ENCODE data around the gene RELN. TPM values are rescaled to one million over a fixed set of nuclear protein-coding genes. Genes with fewer than 3 reads are reported as not detected.
"Not testable (repeated sequence)": the region's sequence is repeated elsewhere in the genome, so short reads cannot be mapped to it uniquely, and the experiment has no call there.

The RELN gene
- total RNA-seq, 4 donors from 2014 or later: 2.2 to 8.6 (median 3.5) TPM

GRCh38 chr7:103504505-103505135 lies 484.8 kb downstream of the RELN start:
- Histone ChIP-seq H3K4me3 (no peak overlapping the region), H3K4me1 (no peaks in the 10 kb centered on the region), H3K36me3 (no peaks in the 10 kb centered on the region), H3K27ac (no peak overlapping the region), H3K9me3 (no peaks in the 10 kb centered on the region), H3K27me3 (peaks cover 13% of the 10 kb centered on the region)
- TF ChIP-seq POLR2A (IDR thresholded peaks at IDR 0.05): no peak
- TF ChIP-seq EP300 (IDR thresholded peaks at IDR 0.05): no peak
- no peak for TF ChIP-seq POLR2AphosphoS5 (IDR thresholded peaks at IDR 0.05)
- TF ChIP-seq CTCF (IDR thresholded peaks at IDR 0.05): no peak
- WGBS, 2 donors (ENCODE audit: low coverage in 1 of 2): 100% methylated on average over 1 of the region's 13 CpGs
- no peak for ATAC-seq

- no peaks in the 10 kb centered on the region for H3K4me1 ChIP-seq
Observed at GRCh38 chr7:103501206-103501605, 488.3 kb downstream of the RELN start.

GRCh38 chr7:103499976-103500375 lies 489.5 kb downstream of the RELN start:
- Histone ChIP-seq H3K27ac (no peak overlapping the region), H3K4me1 (no peaks in the 10 kb centered on the region), H3K9me3 (no peaks in the 10 kb centered on the region), H3K27me3 (peaks cover 14% of the 10 kb centered on the region), H3K4me3 (no peak overlapping the region), H3K36me3 (no peaks in the 10 kb centered on the region)
- no peak for TF ChIP-seq POLR2AphosphoS5 (IDR thresholded peaks at IDR 0.05)
- TF ChIP-seq EP300 (IDR thresholded peaks at IDR 0.05): no peak
- TF ChIP-seq POLR2A (IDR thresholded peaks at IDR 0.05): no peak
- TF ChIP-seq CTCF (IDR thresholded peaks at IDR 0.05): no peak
- 50 to 86% methylated on average over 1 of the region's 1 CpG for WGBS, 2 donors (ENCODE audit: low coverage in 1 of 2)
- ATAC-seq: no peak

More at GRCh38 chr7:103501206-103501605, 488.3 kb downstream of the RELN start:
- WGBS, 2 donors (ENCODE audit: low coverage in 1 of 2): 69 to 84% methylated on average over 4 of the region's 4 CpGs
- H3K9me3 ChIP-seq: no peaks in the 10 kb centered on the region
- TF ChIP-seq EP300 (IDR thresholded peaks at IDR 0.05): no peak
- TF ChIP-seq POLR2AphosphoS5 (IDR thresholded peaks at IDR 0.05): no peak
- TF ChIP-seq POLR2A (IDR thresholded peaks at IDR 0.05): no peak
- TF ChIP-seq CTCF (IDR thresholded peaks at IDR 0.05): no peak
- no peak overlapping the region for H3K27ac ChIP-seq
- H3K4me3 ChIP-seq: no peak overlapping the region
- no peaks in the 10 kb centered on the region for H3K36me3 ChIP-seq
- peaks cover 19% of the 10 kb centered on the region for H3K27me3 ChIP-seq
- ATAC-seq: no peak

GRCh38 chr7:103487419-103487818 lies 502.0 kb downstream of the RELN start:
- H3K9me3 ChIP-seq: no peaks in the 10 kb centered on the region
- H3K4me3 ChIP-seq: no peak overlapping the region
- no peak overlapping the region for H3K27ac ChIP-seq
- no peaks in the 10 kb centered on the region for H3K4me1 ChIP-seq
- H3K36me3 ChIP-seq: no peaks in the 10 kb centered on the region
- H3K27me3 ChIP-seq: peaks cover 4% of the 10 kb centered on the region
- ATAC-seq: no peak
- 76 to 80% methylated on average over 4 of the region's 4 CpGs for WGBS, 2 donors (ENCODE audit: low coverage in 1 of 2)
- TF ChIP-seq CTCF (IDR thresholded peaks at IDR 0.05) (no peak), POLR2A (IDR thresholded peaks at IDR 0.05) (no peak), EP300 (IDR thresholded peaks at IDR 0.05) (no peak), POLR2AphosphoS5 (IDR thresholded peaks at IDR 0.05) (no peak)

- H3K4me3 ChIP-seq, H3K27ac ChIP-seq, H3K9me3 ChIP-seq, ATAC-seq, H3K4me1 ChIP-seq, H3K36me3 ChIP-seq, H3K27me3 ChIP-seq: not testable (repeated sequence)
- WGBS, 2 donors (ENCODE audit: low coverage in 1 of 2): 91 to 95% methylated on average over 3 of the region's 3 CpGs
Observed at GRCh38 chr7:103486873-103487272, 502.6 kb downstream of the RELN start.

Measured in gastroesophageal sphincter (tissue), 4 donors.